HG02981 (cell line): Measurements from ENCODE around the gene NFILZ.

Experiments used
- ATAC-seq: cut with Tn5 transposase; IDR thresholded peaks from one replicate; pipeline ENCODE4 v1.9.1; 2021; ENCODE audit warnings: mild to moderate bottlenecking, moderate library complexity; ENCODE audit not compliant: unreplicated experiment

NFILZ gene

GRCh38 chr19:8629996-8630683 lies at the start of gene NFILZ:
TSS of gene NFILZ (plus strand) at chr19:8630633. CDS start at chr19:8676766, 46,133 bp downstream.
- ATAC-seq: no peak

GRCh38 chr19:8580710-8581281 lies 49.6 kb upstream of the NFILZ start:
- ATAC-seq: no peak

GRCh38 chr19:8584965-8585893 lies 45.2 kb upstream of the NFILZ start:
- no peak for ATAC-seq

GRCh38 chr19:8585894-8586750 lies 44.3 kb upstream of the NFILZ start:
- ATAC-seq: no peak

GRCh38 chr19:8589177-8589714 lies 41.2 kb upstream of the NFILZ start:
- no peak for ATAC-seq

GRCh38 chr19:8592231-8593009 lies 38.0 kb upstream of the NFILZ start:
- ATAC-seq: no peak

GRCh38 chr19:8593931-8594330 lies 36.5 kb upstream of the NFILZ start:
- no peak for ATAC-seq

- no peak for ATAC-seq
These were observed 34.8 kb upstream of the NFILZ start for GRCh38 chr19:8595651-8596050.

- no peak for ATAC-seq
These were observed 34.3 kb upstream of the NFILZ start for GRCh38 chr19:8596168-8596567.

GRCh38 chr19:8600064-8600463 lies 30.4 kb upstream of the NFILZ start:
- ATAC-seq: no peak

- no peak for ATAC-seq
These were observed 29.6 kb upstream of the NFILZ start for GRCh38 chr19:8600816-8601215.

GRCh38 chr19:8601796-8602195 lies 28.6 kb upstream of the NFILZ start:
- ATAC-seq: no peak

GRCh38 chr19:8605514-8605913 lies 24.9 kb upstream of the NFILZ start:
- no peak for ATAC-seq

- no peak for ATAC-seq
These were observed 23.0 kb upstream of the NFILZ start for GRCh38 chr19:8607386-8607785.

GRCh38 chr19:8608941-8609278 lies 21.5 kb upstream of the NFILZ start:
- no peak for ATAC-seq

- no peak for ATAC-seq
These were observed 21.0 kb upstream of the NFILZ start for GRCh38 chr19:8609279-8610040.

- no peak for ATAC-seq
These were observed 20.1 kb upstream of the NFILZ start, which contains the start of gene ADAMTS10 for GRCh38 chr19:8610041-8610935. TSS of gene ADAMTS10 (minus strand) at chr19:8610715. CDS start at chr19:8605710, 5,005 bp downstream.

GRCh38 chr19:8610936-8611300 lies 19.5 kb upstream of the NFILZ start:
- ATAC-seq: no peak
